Measurements from ENCODE around the gene ADARB2. TPM values are rescaled to one million over a fixed set of nuclear protein-coding genes. Genes with fewer than 3 reads are reported as not detected.

Gene ADARB2
- total and polyA plus RNA-seq, 10 of the 15 experiments (the other 5 are each of a cell fraction or from before 2014, with no cell fraction given) = 0.02 to 4.1 (median 0.76) TPM

DNA sequence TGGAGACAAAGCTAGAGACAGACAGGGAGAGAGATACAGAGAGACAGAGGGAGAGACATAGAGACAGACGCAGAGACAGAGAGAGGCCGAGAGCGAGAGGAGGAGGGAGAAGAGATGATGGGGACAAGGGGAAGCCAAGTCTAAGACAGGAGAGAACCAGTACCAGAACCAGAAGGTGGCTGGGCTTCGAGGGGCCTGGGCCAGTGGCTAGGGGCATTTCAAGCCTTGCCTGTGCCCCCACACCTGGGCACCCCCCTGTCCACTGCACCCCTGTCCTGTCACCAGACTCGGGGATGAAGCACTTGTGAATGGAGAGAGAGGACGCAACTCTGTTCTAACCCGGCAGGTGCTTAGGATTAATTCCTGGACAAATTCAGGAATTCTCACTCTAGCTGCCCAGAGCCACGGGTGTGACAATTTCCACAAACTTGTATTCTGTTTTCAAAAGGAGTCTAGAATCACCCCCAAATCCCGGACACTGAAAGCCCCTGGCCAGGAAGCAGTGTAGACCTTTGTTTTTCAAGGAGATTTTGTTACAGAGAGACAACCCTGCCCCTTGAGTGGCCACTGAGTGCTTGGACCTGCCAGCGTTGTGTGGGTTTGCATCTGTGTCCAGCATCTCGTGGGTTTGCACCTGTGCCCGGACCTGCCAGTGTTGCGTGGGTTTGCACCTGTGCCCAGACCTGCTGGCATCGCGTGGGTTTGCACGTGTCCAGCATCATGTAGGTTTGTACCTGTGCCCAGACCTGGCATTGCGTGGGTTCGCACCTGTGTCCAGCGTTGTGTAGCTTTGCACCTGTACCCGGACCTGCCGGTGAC, 523.9 kb downstream of the ADARB2 start:
- no peak for FAIRE-seq
- WGBS (ENCODE audit: insufficient coverage, insufficient replicate concordance, low lambda C conversion rate, missing lambda C conversion rate) = 43% methylated on average over 21 of the region's 21 CpGs
- Histone ChIP-seq H4K20me1 (ENCODE audit: control insufficient read depth, insufficient read depth) (no peaks in the 10 kb centered on the region), H3K4me1 (ENCODE audit: control insufficient read depth, insufficient read depth, low read length) (no peaks in the 10 kb centered on the region), H3K9ac (ENCODE audit: control insufficient read depth, insufficient read depth, low read length) (no peak overlapping the region), H3K36me3 (ENCODE audit: control insufficient read depth in 2 of 2, insufficient read depth in 2 of 2, low read length in 1 of 2) (no peaks in the 10 kb centered on the region), H3K27ac (ENCODE audit: control insufficient read depth, insufficient read depth) (no peak overlapping the region), H3K4me2 (ENCODE audit: control insufficient read depth, insufficient read depth) (no peak overlapping the region), H3K79me2 (ENCODE audit: control insufficient read depth, insufficient read depth, low read length) (no peaks in the 10 kb centered on the region), H3K27me3 (replicated peaks in 1 of 2; ENCODE audit: control insufficient read depth in 2 of 2, insufficient read depth in 2 of 2, low read length in 1 of 2) (peaks cover 0 to 2% of the 10 kb centered on the region in 2 experiments; a peak in 1 of 4 replicates), H3K9me3 (replicated peaks; ENCODE audit: control insufficient read depth, insufficient read depth, low read length) (no peaks in the 10 kb centered on the region), H2AFZ (ENCODE audit: control insufficient read depth, low read depth, low read length) (no peak overlapping the region), H3K4me3 (no peak overlapping the region)
- SMC1A ChIA-PET (ENCODE audit: uncharacterized antibody, unreplicated experiment) = no interaction called here
- BruUV-seq (replicated peaks) = TSS peak; percentile 31
- CTCF ChIA-PET = no interaction called here
- RAD21 ChIA-PET (ENCODE audit: unreplicated experiment) = no interaction called here
- in situ Hi-C loops (cut with MboI) = no loop called here
- DNase-seq (ENCODE audit: low read depth, low spot score) = no peak
- TF ChIP-seq, protein P1, sequence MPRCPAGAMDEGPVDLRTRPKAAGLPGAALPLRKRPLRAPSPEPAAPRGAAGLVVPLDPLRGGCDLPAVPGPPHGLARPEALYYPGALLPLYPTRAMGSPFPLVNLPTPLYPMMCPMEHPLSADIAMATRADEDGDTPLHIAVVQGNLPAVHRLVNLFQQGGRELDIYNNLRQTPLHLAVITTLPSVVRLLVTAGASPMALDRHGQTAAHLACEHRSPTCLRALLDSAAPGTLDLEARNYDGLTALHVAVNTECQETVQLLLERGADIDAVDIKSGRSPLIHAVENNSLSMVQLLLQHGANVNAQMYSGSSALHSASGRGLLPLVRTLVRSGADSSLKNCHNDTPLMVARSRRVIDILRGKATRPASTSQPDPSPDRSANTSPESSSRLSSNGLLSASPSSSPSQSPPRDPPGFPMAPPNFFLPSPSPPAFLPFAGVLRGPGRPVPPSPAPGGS (IDR thresholded peaks at IDR 0.05; ENCODE audit: borderline replicate concordance, insufficient read depth, low read depth, low read length, poor library complexity, severe bottlenecking) = no peak
- TF ChIP-seq, protein P2, sequence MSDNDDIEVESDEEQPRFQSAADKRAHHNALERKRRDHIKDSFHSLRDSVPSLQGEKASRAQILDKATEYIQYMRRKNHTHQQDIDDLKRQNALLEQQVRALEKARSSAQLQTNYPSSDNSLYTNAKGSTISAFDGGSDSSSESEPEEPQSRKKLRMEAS (IDR thresholded peaks at IDR 0.05; ENCODE audit: low read depth, low read length) = no peak
- POLR2A ChIA-PET = no interaction called here
- ATAC-seq = no peak
- intact Hi-C loops (cut with micrococcal nuclease; ENCODE audit: unreplicated experiment) = no loop called here

DNA sequence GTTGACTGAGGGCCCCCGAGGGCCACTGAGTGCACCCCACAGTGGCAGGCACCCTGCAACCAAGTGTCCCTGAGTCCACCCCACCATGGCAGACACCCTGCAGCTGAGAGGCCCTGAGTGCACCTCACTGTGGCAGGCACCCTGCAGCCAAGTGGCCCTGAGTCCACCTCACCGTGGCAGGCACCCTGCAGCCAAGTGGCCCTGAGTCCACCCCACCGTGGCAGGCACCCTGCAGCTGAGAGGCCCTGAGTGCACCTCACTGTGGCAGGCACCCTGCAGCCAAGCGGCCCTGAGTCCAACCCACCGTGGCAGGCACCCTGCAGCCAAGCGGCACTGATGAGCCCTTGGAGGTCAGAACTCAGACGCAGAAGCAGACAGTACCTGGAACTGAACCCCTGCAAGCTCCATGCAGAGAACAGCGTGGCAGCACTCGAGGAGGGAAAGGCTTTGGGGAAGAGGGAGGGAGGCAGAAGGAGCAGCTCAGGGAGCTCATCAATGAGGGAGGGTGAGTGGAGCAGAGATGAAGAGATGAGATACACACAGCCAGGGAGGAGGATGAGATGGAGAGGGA, 524.7 kb downstream of the ADARB2 start:
- TF ChIP-seq JUNB (IDR thresholded peaks at IDR 0.05) (no peak), RFX5 (IDR thresholded peaks at IDR 0.05; ENCODE audit: low read depth, low read length) (no peak)
- TF ChIP-seq, protein P3, sequence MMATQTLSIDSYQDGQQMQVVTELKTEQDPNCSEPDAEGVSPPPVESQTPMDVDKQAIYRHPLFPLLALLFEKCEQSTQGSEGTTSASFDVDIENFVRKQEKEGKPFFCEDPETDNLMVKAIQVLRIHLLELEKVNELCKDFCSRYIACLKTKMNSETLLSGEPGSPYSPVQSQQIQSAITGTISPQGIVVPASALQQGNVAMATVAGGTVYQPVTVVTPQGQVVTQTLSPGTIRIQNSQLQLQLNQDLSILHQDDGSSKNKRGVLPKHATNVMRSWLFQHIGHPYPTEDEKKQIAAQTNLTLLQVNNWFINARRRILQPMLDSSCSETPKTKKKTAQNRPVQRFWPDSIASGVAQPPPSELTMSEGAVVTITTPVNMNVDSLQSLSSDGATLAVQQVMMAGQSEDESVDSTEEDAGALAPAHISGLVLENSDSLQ (IDR thresholded peaks at IDR 0.05) = no peak
- TF ChIP-seq, protein P4, sequence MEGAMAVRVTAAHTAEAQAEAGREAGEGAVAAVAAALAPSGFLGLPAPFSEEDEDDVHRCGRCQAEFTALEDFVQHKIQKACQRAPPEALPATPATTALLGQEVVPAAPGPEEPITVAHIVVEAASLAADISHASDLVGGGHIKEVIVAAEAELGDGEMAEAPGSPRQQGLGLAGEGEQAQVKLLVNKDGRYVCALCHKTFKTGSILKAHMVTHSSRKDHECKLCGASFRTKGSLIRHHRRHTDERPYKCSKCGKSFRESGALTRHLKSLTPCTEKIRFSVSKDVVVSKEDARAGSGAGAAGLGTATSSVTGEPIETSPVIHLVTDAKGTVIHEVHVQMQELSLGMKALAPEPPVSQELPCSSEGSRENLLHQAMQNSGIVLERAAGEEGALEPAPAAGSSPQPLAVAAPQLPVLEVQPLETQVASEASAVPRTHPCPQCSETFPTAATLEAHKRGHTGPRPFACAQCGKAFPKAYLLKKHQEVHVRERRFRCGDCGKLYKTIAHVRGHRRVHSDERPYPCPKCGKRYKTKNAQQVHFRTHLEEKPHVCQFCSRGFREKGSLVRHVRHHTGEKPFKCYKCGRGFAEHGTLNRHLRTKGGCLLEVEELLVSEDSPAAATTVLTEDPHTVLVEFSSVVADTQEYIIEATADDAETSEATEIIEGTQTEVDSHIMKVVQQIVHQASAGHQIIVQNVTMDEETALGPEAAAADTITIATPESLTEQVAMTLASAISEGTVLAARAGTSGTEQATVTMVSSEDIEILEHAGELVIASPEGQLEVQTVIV (IDR thresholded peaks at IDR 0.05; ENCODE audit: borderline replicate concordance, partially characterized antibody) = no peak
- BruUV-seq (replicated peaks) = no TSS peak
- Histone ChIP-seq H3K4me1 (ENCODE audit: control insufficient read depth, insufficient read depth, low read length) (no peaks in the 10 kb centered on the region), H3K27me3 (replicated peaks in 1 of 2; ENCODE audit: control insufficient read depth in 2 of 2, insufficient read depth in 2 of 2, low read length in 1 of 2) (peaks cover 0 to 2% of the 10 kb centered on the region in 2 experiments; a peak in 1 of 4 replicates), H4K20me1 (ENCODE audit: control insufficient read depth, insufficient read depth) (no peaks in the 10 kb centered on the region), H2AFZ (ENCODE audit: control insufficient read depth, low read depth, low read length) (no peak overlapping the region), H3K27ac (ENCODE audit: control insufficient read depth, insufficient read depth) (no peak overlapping the region), H3K36me3 (ENCODE audit: control insufficient read depth in 2 of 2, insufficient read depth in 2 of 2, low read length in 1 of 2) (no peaks in the 10 kb centered on the region), H3K9ac (ENCODE audit: control insufficient read depth, insufficient read depth, low read length) (no peak overlapping the region), H3K4me2 (ENCODE audit: control insufficient read depth, insufficient read depth) (no peak overlapping the region), H3K4me3 (no peak overlapping the region), H3K9me3 (replicated peaks; ENCODE audit: control insufficient read depth, insufficient read depth, low read length) (no peaks in the 10 kb centered on the region), H3K79me2 (ENCODE audit: control insufficient read depth, insufficient read depth, low read length) (no peaks in the 10 kb centered on the region)
- FAIRE-seq = no peak
- no peak for DNase-seq (ENCODE audit: low read depth, low spot score)
- ChIA-PET POLR2A (no interaction called here), CTCF (interaction anchor here (0.6 kb wide), 1 partner anchor 26 kb away, joined by 3 read pairs; no protein-coding TSS in a partner anchor), RAD21 (ENCODE audit: unreplicated experiment) (no interaction called here), SMC1A (ENCODE audit: uncharacterized antibody, unreplicated experiment) (no interaction called here)
- intact Hi-C loops (cut with micrococcal nuclease; ENCODE audit: unreplicated experiment) = no loop called here
- ATAC-seq = no peak
- in situ Hi-C loops (cut with MboI) = no loop called here
- WGBS (ENCODE audit: insufficient coverage, insufficient replicate concordance, low lambda C conversion rate, missing lambda C conversion rate) = 15% methylated on average over 8 of the region's 9 CpGs

All from GM12878 (cell line).